ENCODE data around the gene RNF146. TPM values are rescaled to one million over a fixed set of nuclear protein-coding genes. Genes with fewer than 3 reads are reported as not detected.

The RNF146 gene
- total RNA-seq, 1 donor from 2014 or later = 39.7 TPM

- Histone ChIP-seq H3K4me1 (ENCODE audit: control insufficient read depth in 3 of 3, insufficient read depth in 3 of 3, low read length in 3 of 3) (no peaks in the 10 kb centered on the region), H3K27ac (ENCODE audit: low read depth, low read length) (no peak overlapping the region), H3K27me3 (ENCODE audit: control insufficient read depth in 3 of 3, insufficient read depth in 3 of 3, low read length in 3 of 3) (no peaks in the 10 kb centered on the region), H3K9ac (ENCODE audit: low read depth in 1 of 3, low read length in 3 of 3) (no peak overlapping the region), H3K4me3 (ENCODE audit: low read length in 3 of 3) (no peak overlapping the region), H3K36me3 (ENCODE audit: control insufficient read depth in 3 of 3, insufficient read depth in 3 of 3, low read length in 3 of 3) (peaks cover 0 to 3% (median 0%) of the 10 kb centered on the region in 3 donors), H3K9me3 (ENCODE audit: control insufficient read depth in 3 of 3, low read length in 3 of 3) (no peaks in the 10 kb centered on the region)
Observed at GRCh38 chr6:127332383-127332961, 65.8 kb downstream of the RNF146 start.

Small RNA genes within 50 kb of the gene (small RNA-seq; reads per million reads assigned to genes)
- not detected for gene RNA5SP217

Other genes starting within 250 kb of the RNF146 start
- 6.3 TPM for gene RSPO3, start 148.2 kb upstream of the RNF146 start, total RNA-seq
- 36.0 TPM for gene ECHDC1, start 76.7 kb downstream of the RNF146 start, total RNA-seq
- gene KIAA0408, start 192.5 kb downstream of the RNF146 start, total RNA-seq = 15.7 TPM

All from skeletal muscle tissue (tissue), 5 donors.